Common myeloid progenitor, CD34-positive (primary cell): Measurements from ENCODE around the gene DHRS3.
"Not testable (repeated sequence)": the region's sequence is repeated elsewhere in the genome, so short reads cannot be mapped to it uniquely, and the experiment has no call there.

Experiments
- CTCF ChIA-PET: fragments of 350-600 bp; sonication (Branson Sonifier 250); formaldehyde crosslinking; loops from one replicate; lab custom pipeline; 2021; ENCODE audit warnings: antibody characterized with exemption; lab: Charles Lee
- POLR2A ChIA-PET: fragments of 350-600 bp; sonication (Branson Sonifier 250); formaldehyde crosslinking; loops from one replicate; lab custom pipeline; 2021; ENCODE audit warnings: antibody characterized with exemption; lab: Charles Lee
- DNase-seq, 3 donors: peaks; one replicate each; pipeline versions ENCODE4 v3.0.0 to v3.0.0-alpha.2; 2013
- H3K27ac ChIP-seq, 2 experiments: 1 replicate in 1 of 2; 2 replicates in 1 of 2; pipeline ENCODE4 v1.7.0; 2013; ENCODE audit warnings: inconsistent platforms in 2 of 2, low read length in 2 of 2, mild to moderate bottlenecking in 2 of 2, low read depth in 1 of 2, moderate library complexity in 1 of 2; ENCODE audit not compliant: severe bottlenecking in 2 of 2, insufficient read depth in 1 of 2, poor library complexity in 1 of 2
- H3K27me3 ChIP-seq, 5 experiments: replicated peaks in 2 of 5; 1 replicate in 3 of 5; 2 replicates in 2 of 5; pipeline versions ENCODE4 v1.6.1 to v1.7.0; 2013; ENCODE audit warnings: low read length in 4 of 5, mild to moderate bottlenecking in 2 of 5, moderate library complexity in 2 of 5, inconsistent platforms in 1 of 5; ENCODE audit not compliant: insufficient read depth in 5 of 5, control insufficient read depth in 4 of 5
- H3K36me3 ChIP-seq, 4 experiments: 1 replicate in 2 of 4; 2 replicates in 2 of 4; pipeline versions ENCODE4 v1.6.1 to v1.7.0; 2013; ENCODE audit warnings: low read length in 3 of 4, control low read depth in 1 of 4, mild to moderate bottlenecking in 1 of 4; ENCODE audit not compliant: control insufficient read depth in 4 of 4, insufficient read depth in 4 of 4
- H3K4me1 ChIP-seq, 4 experiments: 1 replicate in 3 of 4; 2 replicates in 1 of 4; pipeline versions ENCODE4 v1.6.1 to v1.7.1; 2013; ENCODE audit warnings: low read length in 3 of 4, mild to moderate bottlenecking in 3 of 4, control low read depth in 1 of 4, inconsistent platforms in 1 of 4, moderate library complexity in 1 of 4; ENCODE audit not compliant: control insufficient read depth in 4 of 4, insufficient read depth in 4 of 4; ENCODE audit errors: control extremely low read depth in 1 of 4
- H3K4me3 ChIP-seq, 7 experiments: 1 replicate in 4 of 7; 2 replicates in 3 of 7; pipeline versions ENCODE4 v1.5.1 to v1.7.0; 2013; ENCODE audit warnings: mild to moderate bottlenecking in 7 of 7, low read length in 6 of 7, moderate library complexity in 6 of 7, inconsistent platforms in 2 of 7, low read depth in 2 of 7, control low read depth in 1 of 7; ENCODE audit not compliant: insufficient read depth in 4 of 7, control insufficient read depth in 1 of 7; ENCODE audit errors: extremely low read depth in 1 of 7
- H3K9me3 ChIP-seq, 5 experiments: 1 replicate in 4 of 5; 2 replicates in 1 of 5; pipeline versions ENCODE4 v1.6.1 to v1.7.1; 2013; ENCODE audit warnings: low read length in 4 of 5, mild to moderate bottlenecking in 2 of 5, inconsistent platforms in 1 of 5, low read depth in 1 of 5, moderate library complexity in 1 of 5; ENCODE audit not compliant: control insufficient read depth in 4 of 5, insufficient read depth in 2 of 5; ENCODE audit errors: control extremely low read depth in 1 of 5
- WGBS: methylation state at CpG from one replicate; pipeline ENCODE4 v1.1.5; 2013; ENCODE audit not compliant: insufficient coverage; 5-methylcytosine and 5-hydroxymethylcytosine counted together

DHRS3 gene

GRCh38 chr1:12565094-12565965, 52.7 kb downstream of the DHRS3 start:
- peaks cover 0 to 23% (median 19%) of the 10 kb centered on the region in 5 experiments for H3K9me3 ChIP-seq
- H3K4me3 ChIP-seq: no peak overlapping the region
- no peaks in the 10 kb centered on the region for H3K27me3 ChIP-seq
- H3K36me3 ChIP-seq: no peaks in the 10 kb centered on the region
- H3K4me1 ChIP-seq: no peaks in the 10 kb centered on the region
- H3K27ac ChIP-seq: no peak overlapping the region
- ChIA-PET CTCF (no interaction called here), POLR2A (no interaction called here)
- no peak for DNase-seq
- WGBS: 97% methylated on average over 10 of the region's 10 CpGs

GRCh38 chr1:12564251-12564650, 53.8 kb downstream of the DHRS3 start:
- CTCF ChIA-PET, POLR2A ChIA-PET: not testable (repeated sequence)

GRCh38 chr1:12562955-12563576, 54.9 kb downstream of the DHRS3 start:
- ChIA-PET POLR2A (no interaction called here), CTCF (no interaction called here)
- no peak overlapping the region for H3K4me3 ChIP-seq
- no peak overlapping the region for H3K27ac ChIP-seq
- H3K4me1 ChIP-seq: no peaks in the 10 kb centered on the region
- no peaks in the 10 kb centered on the region for H3K36me3 ChIP-seq
- H3K27me3 ChIP-seq: no peaks in the 10 kb centered on the region
- H3K9me3 ChIP-seq: peaks cover 0 to 23% (median 19%) of the 10 kb centered on the region in 5 experiments
- 72% methylated on average over 3 of the region's 3 CpGs for WGBS
- no peak for DNase-seq

More at GRCh38 chr1:12564251-12564650, 53.8 kb downstream of the DHRS3 start:
- H3K4me1 ChIP-seq, H3K27me3 ChIP-seq, H3K4me3 ChIP-seq, H3K36me3 ChIP-seq, DNase-seq, H3K27ac ChIP-seq: not testable (repeated sequence)
- 88% methylated on average over 3 of the region's 3 CpGs for WGBS
- peaks cover 0 to 23% (median 19%) of the 10 kb centered on the region in 5 experiments for H3K9me3 ChIP-seq

- H3K9me3 ChIP-seq: peaks cover 0 to 23% (median 19%) of the 10 kb centered on the region in 5 experiments
- ChIA-PET POLR2A (interaction anchor here (0.7 kb wide), 1 partner anchor 138 kb away, joined by 6 read pairs; no protein-coding TSS in a partner anchor), CTCF (no interaction called here)
- no peak overlapping the region for H3K4me3 ChIP-seq
- no peak for DNase-seq
- H3K27ac ChIP-seq: no peak overlapping the region
- no peaks in the 10 kb centered on the region for H3K36me3 ChIP-seq
- H3K4me1 ChIP-seq: peaks cover 0 to 5% (median 1%) of the 10 kb centered on the region in 4 experiments
- no peaks in the 10 kb centered on the region for H3K27me3 ChIP-seq
- WGBS: 95% methylated on average over 7 of the region's 7 CpGs
Measured at GRCh38 chr1:12561121-12561520, 56.9 kb downstream of the DHRS3 start.

- no peak overlapping the region for H3K27ac ChIP-seq
- WGBS: 91% methylated on average over 14 of the region's 17 CpGs
- ChIA-PET POLR2A (no interaction called here), CTCF (interaction anchor here (1.1 kb wide), 1 partner anchor 11 kb away, joined by 3 read pairs; no protein-coding TSS in a partner anchor)
- H3K9me3 ChIP-seq: peaks cover 0 to 2% (median 0%) of the 10 kb centered on the region in 5 experiments
- peaks cover 0 to 5% (median 1%) of the 10 kb centered on the region in 4 experiments for H3K4me1 ChIP-seq
- H3K4me3 ChIP-seq: no peak overlapping the region
- no peaks in the 10 kb centered on the region for H3K27me3 ChIP-seq
- no peak for DNase-seq
- H3K36me3 ChIP-seq: no peaks in the 10 kb centered on the region
Measured at GRCh38 chr1:12556957-12557935, 60.8 kb downstream of the DHRS3 start.

- ChIA-PET CTCF (interaction anchor here (1.1 kb wide), 1 partner anchor 10 kb away, joined by 3 read pairs; no protein-coding TSS in a partner anchor), POLR2A (no interaction called here)
- WGBS: 47% methylated on average over 5 of the region's 9 CpGs
- no peak overlapping the region for H3K27ac ChIP-seq
- peaks cover 0 to 5% (median 1%) of the 10 kb centered on the region in 4 experiments for H3K4me1 ChIP-seq
- H3K36me3 ChIP-seq: no peaks in the 10 kb centered on the region
- H3K27me3 ChIP-seq: no peaks in the 10 kb centered on the region
- no peak overlapping the region for H3K4me3 ChIP-seq
- H3K9me3 ChIP-seq: no peaks in the 10 kb centered on the region
- peak in 1 of 3 donors; percentile 9 for DNase-seq
Measured at GRCh38 chr1:12556368-12556930, 61.6 kb downstream of the DHRS3 start.
